Fibroblast of gingiva (primary cell): ENCODE data around the gene CD96.
"Not testable (repeated sequence)": the region's sequence is repeated elsewhere in the genome, so short reads cannot be mapped to it uniquely, and the experiment has no call there.

Source experiments
- DNase-seq: peaks from one replicate; pipeline ENCODE4 v3.0.0-alpha.2; 2011; ENCODE audit warnings: low read depth

CD96 gene, protein sequence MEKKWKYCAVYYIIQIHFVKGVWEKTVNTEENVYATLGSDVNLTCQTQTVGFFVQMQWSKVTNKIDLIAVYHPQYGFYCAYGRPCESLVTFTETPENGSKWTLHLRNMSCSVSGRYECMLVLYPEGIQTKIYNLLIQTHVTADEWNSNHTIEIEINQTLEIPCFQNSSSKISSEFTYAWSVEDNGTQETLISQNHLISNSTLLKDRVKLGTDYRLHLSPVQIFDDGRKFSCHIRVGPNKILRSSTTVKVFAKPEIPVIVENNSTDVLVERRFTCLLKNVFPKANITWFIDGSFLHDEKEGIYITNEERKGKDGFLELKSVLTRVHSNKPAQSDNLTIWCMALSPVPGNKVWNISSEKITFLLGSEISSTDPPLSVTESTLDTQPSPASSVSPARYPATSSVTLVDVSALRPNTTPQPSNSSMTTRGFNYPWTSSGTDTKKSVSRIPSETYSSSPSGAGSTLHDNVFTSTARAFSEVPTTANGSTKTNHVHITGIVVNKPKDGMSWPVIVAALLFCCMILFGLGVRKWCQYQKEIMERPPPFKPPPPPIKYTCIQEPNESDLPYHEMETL

DNA sequence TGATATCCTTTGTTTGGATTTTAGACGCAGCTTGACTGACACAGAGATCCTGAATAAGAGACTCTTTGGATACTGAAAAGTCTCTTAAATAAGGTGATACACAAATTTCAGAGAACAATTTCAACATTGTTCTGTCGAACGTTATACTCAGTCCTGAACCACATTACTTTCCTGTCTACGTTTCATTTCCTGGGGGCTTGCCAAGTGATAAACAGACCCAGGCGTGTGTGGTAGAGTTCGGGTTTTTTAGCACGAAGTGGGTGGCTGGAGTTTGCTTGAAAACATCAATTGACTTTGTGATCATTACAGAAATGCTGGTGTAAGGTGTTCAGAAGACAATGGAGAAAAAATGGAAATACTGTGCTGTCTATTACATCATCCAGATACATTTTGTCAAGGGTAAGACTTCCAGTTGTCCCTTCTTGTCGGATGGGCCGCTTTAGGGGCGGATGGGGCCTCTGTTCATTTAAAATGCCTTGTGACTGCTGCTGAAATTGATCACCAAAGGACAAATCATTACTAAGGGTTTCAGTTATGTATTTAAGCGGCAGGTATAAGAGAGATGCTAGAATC lies at the start of gene CD96:
Gene CD96 (plus strand): TSS at position 287 of the 573 bp plus-strand sequence. CDS start 52 bp downstream, at position 339.
- no peak for DNase-seq

DNA sequence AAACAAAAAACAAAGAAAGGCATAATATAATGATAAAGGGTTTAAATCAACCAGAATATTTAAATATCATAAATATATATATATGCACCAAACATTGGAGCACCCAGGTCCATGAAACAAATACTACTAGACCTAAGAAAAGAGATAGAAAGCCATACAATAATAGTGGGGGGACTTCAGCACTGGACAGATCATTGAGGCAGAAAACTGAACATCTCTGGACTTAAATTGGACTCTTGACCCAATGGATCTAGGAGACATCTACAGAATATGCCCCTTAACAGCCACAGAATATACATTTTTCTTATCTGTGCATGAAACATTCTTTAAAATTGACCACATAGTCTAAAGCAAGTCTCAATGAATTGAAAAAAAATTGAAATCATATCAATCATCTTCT lies 48.7 kb upstream of the CD96 start:
- no peak for DNase-seq

- no peak for DNase-seq
Observed at GRCh38 chr3:111496894-111497559, 45.0 kb upstream of the CD96 start.

GRCh38 chr3:111498022-111498421 lies 44.0 kb upstream of the CD96 start:
- no peak for DNase-seq

- no peak for DNase-seq
Observed at GRCh38 chr3:111506435-111506834, 35.6 kb upstream of the CD96 start.

DNA sequence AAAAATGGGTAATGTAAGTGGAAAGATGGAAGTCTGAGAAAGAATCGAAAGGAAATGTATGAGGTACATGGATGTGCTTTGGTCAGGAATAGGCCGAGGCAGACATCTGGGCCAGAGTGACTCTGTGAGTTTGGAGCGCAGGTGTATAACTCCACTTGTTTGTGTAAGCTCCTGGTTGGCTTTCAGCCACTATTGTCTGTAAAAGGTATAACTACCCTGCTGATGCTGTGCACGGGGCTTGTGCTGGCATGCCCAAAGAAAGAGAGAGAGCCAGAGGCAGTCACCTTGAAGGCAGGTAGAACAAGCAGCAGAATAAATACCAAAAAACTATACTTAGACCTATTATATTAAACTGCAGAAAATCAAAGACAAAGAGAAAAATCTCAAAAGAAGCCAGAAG lies 32.7 kb upstream of the CD96 start:
- no peak for DNase-seq

DNA sequence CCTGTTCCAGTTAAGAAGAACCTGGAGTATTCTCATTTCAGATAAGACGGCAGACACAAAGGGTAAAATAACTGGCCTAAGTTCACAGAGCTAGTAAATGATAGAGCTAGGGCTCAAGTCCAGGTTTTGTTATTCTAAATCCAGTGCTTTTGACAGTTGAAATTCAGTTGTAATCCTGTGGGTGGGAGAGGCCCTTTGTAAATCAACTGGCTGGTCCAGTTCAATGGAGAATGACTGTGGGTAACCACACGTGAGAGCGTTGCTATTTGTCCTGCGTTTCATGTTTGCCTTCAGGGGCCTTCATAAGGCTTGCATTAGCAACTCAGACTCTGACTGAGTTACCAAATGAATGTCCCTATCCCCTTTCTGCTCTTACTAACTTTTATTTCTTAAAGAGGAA lies 24.2 kb upstream of the CD96 start:
- DNase-seq, result no peak

- no peak for DNase-seq
Observed at GRCh38 chr3:111519178-111519855, 22.7 kb upstream of the CD96 start.

DNA sequence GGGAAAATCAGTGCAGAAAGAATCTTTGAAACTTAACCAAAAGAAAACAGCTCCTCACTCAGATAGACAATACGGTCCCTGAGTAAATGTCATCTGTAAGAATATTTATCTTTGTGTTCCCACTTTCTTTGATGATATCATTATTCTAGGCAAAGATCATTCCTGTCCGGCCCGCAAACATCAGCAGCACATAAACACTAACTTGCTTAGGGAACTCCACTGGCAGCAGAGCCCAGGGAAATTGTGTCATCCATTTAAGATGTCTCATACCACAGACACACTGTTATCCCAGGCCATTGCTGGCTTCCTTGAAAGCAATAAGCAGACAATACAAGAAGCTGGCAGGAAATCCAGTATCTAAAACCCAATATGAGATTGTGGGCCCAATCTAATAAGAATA lies 20.1 kb upstream of the CD96 start:
- DNase-seq, result no peak

DNA sequence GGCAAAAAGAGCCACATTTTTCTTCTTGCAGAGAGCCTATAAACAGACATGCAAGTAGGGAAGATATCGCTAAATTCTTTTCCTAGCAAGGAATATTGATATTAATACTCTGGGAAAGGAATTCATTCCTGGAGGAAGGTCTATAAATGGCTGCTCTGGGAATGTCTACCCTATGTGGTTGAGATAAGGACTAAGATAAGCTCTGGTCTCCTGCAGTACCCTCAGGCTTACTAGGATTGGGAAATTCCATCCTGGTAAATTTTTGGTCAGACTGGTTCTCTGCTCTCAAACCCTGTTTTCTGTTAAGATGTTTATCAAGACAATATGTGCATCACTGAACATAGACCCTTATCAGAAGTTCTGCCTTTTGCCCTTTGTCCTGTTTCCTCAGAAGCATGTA lies 17.5 kb upstream of the CD96 start:
- not testable (repeated sequence) for DNase-seq

- no peak for DNase-seq
Observed at GRCh38 chr3:111531446-111531845, 10.6 kb upstream of the CD96 start.

DNA sequence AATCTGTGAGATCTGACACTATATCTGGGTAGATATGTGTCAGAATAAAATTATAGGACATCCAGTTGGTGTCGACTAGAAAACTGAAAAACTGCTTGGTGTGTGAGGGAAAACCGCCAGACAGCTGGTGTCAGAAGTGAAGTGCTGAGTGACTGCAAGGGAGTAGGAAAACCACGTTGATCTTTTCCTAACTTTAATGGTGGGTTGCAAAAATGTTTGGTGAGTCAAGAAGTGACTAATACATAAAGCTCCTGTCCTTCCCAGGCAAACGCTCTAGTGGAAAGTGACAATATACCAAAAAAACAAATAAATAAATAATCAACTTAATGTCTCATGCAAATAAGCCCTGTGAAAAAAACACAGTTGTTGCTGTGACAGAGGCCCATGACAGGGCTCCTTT lies 7.3 kb upstream of the CD96 start:
- DNase-seq, result no peak

DNA sequence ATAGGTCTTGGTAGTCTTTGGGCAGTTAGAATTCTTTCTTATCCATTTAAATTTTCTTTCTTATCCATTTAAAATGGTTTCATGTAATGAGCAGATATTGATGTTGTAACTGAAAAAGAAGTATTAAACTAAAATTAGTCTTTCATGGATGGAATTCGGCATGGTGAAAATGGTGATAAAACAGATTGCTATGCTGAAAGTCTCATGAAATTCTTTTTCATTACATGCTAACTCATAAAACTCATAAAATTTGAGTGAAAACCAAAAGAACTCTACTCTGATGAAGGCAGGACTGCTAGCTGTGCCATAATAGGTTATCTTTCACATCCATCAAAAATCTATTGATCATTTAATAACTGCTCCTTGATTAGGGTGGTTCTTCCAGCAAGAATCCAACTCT lies 3.9 kb upstream of the CD96 start:
- DNase-seq, result no peak

- no peak for DNase-seq
Observed at GRCh38 chr3:111538681-111539083, 3.3 kb upstream of the CD96 start.

- peak; percentile 21 for DNase-seq
Observed at GRCh38 chr3:111539351-111540331, 2.4 kb upstream of the CD96 start.

- no peak for DNase-seq
Observed at GRCh38 chr3:111541391-111541790, 606 bp upstream of the CD96 start.

- no peak for DNase-seq
Observed at GRCh38 chr3:111542611-111543300, 759 bp downstream of the CD96 start.

DNA sequence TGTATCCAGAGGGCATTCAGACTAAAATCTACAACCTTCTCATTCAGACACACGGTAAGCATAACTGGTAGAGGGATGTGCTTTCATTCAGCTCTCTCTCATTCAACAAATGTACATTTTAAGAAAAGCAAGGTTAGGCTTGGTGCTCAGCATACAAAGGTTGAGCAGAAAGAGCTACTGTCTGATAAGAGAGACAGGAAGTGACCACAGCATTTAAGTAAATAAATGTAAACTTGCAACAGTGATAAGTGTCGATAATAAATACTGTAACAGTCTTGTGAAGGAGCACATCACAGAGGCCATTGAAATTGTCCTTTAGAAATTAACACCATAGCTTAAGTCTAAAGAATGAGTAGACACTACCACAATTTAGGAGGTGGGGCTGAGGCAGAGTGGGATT lies 3.4 kb downstream of the CD96 start:
- no peak for DNase-seq

DNA sequence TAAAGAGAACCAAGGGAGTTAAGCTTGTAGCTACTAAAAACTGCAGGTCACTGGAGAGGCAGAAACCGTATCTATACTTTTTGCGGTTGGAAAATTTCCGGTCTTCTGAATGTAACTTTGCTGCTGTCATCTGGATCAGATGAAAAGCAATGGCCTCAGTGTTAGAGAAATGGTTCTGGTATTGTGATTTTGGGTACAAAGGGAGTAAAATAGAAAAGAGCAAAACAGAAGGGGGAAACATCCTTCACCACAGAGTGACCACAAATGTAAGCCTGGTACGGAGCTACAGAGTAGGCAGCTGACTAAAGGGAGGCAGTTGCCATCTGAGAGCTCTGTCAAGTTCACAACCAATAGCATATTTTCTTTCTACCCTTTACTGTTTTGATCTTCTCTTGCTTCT lies 5.6 kb downstream of the CD96 start:
- no peak for DNase-seq

DNA sequence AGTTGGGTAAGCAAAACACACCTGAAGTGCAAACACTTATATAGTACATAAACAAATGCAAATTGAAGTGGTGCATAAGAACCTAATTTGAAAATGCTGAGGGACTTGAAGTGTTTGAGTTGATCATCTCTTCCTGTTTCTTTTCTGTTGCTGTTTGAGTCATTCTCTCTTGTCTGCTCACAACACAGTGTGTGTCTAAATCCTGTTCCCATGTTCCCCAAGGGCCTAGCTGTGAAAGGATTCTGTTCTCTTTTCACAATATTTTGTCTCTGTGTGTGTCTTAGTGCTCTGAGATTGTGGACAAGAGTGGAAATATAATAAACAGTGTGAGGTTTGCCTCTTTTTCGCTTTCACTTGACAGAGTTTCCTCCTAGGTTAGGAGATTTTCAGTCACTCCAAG lies 6.1 kb downstream of the CD96 start:
- DNase-seq, result no peak

DNA sequence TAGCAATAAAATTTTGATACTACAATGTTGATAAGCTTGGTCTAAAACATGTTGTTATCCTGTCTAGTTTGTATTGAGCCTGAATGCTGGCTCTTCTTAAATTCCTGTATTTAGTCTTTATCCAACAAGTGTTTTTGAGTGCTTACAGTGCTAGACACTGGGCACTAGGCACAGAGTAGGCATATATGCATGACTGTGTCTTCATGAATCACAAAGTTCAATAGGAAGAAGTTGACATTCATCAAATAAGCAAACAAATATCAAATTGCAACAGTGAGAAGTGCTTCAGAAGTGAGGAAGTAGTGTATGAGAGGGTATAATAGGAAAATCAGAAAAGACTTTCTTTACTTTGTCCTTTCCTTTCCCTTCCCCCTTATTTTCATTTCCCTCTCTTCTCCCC lies 6.8 kb downstream of the CD96 start:
- DNase-seq, result no peak
